SW 1271 (cell line): Measurements from ENCODE around the gene GALNT11.

Experiments used
- DNase-seq, 2 experiments: peaks; one replicate each; lab custom pipeline; 2025; lab: John Stamatoyannopoulos, UW

The GALNT11 gene

GRCh38 chr7:152149363-152149762 lies 123.9 kb downstream of the GALNT11 start:
- DNase-seq, result no peak

- no peak for DNase-seq
These were observed 126.8 kb downstream of the GALNT11 start for GRCh38 chr7:152152267-152152666.

- DNase-seq, result no peak
These were observed 133.5 kb downstream of the GALNT11 start for GRCh38 chr7:152158801-152159587.

GRCh38 chr7:152161171-152161570 lies 135.7 kb downstream of the GALNT11 start:
- no peak for DNase-seq

GRCh38 chr7:152162287-152162686 lies 136.8 kb downstream of the GALNT11 start:
- DNase-seq, result no peak
